HG02642 (cell line): ENCODE results near the gene HGS.

Source experiments
- ATAC-seq: cut with Tn5 transposase; IDR thresholded peaks from one replicate; pipeline ENCODE4 v1.9.1; 2021; ENCODE audit warnings: mild to moderate bottlenecking; ENCODE audit not compliant: unreplicated experiment, poor library complexity

Gene HGS

DNA sequence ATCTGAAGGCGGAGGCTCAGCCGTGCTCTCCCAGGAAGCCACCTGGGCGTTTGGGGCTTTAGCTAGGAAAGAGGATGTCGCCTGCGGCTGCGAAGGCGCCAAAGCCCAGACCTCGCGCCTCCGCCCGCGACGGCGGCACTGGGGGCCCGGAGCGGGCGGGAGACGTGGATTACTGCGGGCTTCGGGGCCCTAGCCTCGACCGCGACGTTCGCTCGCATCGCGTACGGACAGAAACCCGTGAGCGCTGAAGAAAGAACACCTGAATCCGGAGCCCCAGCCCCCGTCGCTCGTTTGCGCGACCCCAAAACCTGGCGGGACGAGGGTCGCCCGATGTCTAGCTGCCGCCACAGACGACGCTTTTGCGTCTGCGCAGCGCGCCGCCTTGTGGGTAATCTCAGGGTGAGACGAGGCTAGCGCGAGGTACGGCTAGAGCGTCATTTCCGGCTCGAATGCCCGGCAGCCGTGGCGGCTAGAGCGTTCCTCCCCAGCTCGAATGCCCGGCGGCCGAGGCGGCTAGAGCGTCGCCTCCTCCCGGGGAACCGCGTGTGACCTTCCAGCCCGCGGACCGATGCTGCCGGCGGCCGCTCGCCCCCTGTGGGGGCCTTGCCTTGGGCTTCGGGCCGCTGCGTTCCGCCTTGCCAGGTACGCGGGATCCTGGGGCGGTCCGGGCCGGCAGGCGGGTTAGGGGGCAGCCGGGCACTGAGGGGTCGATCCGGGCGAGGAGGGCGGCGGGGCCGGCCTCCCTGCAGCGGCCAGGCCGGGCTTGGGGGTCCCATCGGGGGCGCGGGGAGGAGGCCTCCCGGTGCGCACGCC, 19.3 kb downstream of the HGS start, which contains the start of gene MRPL12:
MRPL12 (plus strand) TSS at position 434 of the 813 bp plus-strand sequence; CDS start at position 569, 135 bp downstream.
- ATAC-seq, result peak; percentile 85

DNA sequence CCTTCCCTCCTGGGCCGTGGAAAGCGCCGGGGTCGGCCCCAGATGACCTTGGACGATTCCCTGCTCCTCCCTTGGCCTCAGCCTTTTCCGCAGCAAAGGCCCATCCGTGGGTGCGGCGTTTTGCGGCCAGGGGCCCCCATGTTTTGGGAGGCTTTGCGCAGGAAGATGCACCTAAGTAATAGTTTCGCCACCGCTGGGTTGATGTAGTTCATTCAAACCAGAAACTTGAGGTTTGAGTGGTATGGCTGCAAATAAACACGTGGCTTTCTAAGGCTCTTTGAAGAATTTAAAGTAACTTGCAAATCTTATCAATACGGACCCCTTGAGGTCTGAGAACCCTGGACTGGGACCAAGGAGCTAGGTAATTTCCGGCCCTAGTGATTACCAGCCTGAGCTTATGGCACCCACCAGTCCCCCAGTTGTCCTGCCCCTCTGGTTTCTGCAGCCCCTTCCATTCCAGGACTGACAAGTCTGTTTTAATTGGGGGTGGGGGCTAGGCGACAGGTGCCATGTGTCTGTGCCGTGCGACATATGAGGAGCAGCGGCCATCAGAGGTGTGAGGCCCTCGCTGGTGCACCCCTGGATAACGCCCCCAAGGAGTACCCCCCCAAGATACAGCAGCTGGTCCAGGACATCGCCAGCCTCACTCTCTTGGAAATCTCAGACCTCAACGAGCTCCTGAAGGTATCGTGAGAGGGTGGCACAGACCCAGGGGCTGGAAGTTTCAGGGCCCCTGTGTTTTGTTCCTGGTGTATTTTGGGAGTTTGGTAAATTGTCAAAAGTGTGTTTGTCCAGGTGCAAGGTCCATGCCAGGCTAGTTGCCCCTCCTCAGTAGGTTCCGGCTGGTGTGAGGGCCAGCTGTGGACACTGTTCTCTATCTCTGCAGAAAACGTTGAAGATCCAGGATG, 20.2 kb downstream of the HGS start:
- no peak for ATAC-seq

DNA sequence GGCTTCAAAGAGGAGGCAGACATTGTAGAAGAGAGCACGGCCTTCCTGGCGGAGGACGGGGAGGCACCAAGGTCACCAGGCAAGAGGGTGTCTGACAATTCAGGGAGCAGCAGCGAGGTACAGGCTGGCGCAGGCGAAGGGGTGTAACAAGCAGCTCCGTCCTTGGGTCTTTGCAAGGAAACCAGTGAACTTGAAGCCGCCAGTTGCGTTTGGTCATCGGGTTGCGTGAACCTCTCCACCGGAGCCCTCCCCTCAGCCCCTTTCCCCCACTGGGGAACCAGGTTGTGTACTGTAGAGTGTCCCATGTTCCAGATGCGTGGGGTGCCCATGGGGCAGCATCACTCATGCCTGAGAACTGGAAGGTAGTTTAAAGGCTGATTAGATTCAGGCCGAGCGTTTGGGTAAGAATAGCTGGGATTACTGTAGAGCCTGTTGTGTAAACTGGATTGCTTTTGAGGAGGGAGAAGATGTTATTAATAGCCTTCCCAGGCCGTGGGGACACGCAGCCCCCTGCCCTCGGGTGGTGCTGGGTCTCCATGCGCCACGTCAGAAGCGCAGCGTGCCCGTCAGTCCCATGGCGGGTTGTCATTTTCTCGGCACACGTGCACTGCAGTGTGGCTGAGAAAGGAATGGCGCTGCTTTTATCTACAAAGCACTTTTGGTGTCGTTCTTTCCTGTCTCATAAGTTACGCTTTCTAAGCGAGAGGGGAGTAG, 21.9 kb downstream of the HGS start:
- ATAC-seq, result no peak

DNA sequence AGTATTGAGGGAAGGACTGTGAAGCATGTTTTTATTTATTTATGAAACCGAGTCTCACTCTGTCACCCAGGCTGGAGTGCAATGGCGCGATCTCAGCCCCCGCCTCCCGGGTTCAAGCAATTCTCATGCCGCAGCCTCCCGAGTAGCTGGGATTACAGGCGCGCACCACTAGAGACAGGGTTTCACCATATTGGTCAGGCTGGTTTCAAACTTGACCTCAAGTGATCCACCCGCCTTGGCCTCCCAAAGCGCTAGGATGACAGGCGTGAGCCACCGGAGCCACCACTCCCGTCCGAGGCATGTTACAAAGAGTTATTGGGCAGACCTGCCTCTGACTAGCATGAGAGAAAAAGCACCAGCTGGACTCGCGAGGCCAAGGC, 22.4 kb downstream of the HGS start:
- ATAC-seq, result no peak

DNA sequence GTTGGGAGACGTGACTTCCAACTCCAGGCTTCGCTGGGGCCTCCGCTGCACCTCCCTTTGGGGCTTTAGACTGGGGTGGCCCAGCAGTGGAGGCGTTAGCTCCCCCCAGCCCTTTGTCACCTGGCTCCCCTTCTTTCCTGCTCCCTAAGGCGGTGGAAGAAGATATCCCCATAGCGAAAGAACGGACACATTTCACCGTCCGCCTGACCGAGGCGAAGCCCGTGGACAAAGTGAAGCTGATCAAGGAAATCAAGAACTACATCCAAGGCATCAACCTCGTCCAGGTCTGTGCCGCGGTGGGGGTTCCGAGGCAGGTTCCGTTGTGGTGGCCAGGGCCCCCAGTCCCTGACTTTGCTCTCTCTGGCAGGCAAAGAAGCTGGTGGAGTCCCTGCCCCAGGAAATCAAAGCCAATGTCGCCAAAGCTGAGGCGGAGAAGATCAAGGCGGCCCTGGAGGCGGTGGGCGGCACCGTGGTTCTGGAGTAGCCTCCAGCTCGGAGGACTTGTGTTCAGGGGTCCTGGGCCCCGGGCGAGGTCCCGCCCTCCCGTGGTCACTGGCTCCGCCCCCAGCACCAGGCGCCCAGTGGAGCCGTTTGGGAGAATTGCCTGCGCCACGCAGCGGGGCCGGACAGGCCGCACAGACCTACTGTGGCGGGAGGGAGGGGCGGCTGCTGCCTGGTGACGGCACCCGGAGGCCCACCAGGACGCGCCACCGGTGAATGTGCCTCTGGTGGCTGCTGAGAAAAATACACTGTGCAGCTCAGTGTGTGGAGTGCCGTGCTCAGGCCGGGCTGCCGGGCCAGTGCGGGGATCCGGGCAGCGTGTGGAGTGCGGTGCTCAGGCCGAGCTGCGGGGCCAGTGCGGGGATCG, 23.2 kb downstream of the HGS start:
- no peak for ATAC-seq

DNA sequence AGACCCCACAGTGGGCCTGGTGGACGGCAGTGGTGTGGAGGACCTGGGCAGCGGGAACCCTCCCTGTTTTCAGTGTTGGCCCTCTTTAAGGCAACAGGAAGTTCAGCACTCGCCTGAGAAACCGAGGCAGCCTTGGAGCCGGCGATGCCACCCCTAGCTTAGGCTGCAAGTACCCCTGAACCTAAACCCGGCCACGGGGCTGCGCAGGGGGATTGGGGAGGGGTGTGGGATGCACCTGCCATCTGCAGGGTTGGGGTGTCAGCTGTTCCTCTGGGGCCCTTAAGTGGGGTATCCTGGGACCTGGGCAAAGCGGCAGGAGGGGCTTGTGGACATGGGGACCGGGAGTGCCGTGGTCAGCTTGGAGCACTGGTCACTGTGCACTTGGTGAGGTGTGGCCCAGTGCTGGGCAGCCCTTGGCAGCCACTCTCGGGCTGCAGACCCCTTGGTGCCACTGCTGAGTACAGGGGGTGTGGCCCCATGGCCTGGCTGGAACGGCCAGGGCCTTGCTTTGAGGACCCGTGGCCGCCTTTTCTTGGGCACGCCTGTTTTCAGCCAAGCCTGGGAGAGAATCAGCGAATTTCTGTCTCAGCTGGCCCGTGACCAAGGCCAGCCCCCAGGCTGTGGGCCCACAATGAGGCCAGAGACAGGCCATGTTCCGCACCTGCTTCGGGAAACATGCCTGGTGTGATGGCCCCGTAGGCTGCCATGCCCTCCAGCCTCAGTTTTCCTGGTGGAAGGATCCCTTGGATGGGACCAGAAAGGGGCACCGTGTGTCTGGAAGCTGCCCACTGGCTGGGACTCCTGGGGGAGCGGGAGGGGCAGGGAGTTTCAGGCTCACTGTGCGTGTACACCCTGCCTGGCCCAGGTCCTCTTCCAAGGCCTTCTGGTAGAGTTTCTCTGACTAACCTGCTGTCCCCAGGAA, 24.2 kb downstream of the HGS start:
- ATAC-seq, result no peak

DNA sequence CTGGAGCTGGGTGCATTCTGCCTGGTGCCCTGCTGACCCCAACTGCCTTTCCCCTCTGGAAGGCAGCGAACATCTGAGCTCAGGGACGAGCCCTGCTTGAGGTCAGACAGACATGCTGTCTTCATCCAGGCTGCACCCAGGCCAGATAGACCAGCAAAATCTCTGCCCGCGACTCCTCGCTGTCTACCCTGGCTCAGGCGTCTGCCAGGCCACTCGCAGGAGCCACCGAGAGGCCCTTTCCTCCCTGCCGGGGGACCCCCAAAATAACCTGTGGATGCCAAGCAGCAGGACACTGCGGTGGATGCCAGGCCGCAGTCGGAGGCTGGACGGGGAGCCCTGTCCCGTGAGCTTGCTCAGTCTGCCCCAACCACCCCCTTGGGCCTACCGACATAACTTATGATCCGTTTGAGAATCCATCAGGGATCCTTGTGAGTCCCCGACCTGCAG, 25.0 kb downstream of the HGS start:
- ATAC-seq, result no peak

DNA sequence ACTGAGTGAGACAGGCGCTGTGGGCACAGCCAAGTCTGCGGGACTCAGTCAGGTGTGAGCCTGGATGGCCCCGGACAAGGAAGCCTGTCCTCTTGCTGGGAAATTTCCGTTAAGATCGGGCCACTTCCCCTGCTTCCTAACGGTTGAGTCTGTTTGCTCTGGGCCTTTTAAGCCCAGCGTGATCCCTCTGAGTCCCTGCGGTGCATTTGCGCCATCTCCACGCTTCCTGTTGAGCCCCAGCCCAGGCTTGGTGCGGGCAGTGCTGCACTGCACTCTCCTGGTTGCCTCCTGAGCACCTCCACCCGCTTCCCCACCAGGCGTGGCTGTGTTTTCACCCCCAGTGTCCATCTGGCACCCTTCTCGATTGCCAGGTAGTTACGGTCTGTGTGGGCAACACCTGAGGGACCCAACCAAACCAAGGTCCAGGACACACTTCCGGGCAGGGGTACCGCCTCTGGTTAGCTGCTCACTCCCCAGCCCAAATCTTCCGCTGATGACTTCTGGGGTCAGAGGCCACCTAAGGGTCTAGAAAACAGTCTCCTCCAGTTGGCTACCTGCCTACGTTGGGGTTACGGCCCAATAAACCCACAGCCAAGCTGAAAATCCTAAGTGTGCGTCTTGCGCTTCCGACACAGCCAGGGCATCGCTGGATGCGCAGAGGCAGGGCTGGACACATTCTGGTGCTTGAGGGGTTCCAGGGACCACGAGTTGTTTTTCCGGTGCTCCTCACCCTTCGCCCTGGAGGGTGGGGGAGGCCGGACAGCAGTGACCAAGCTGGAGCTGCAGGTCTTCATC, 26.9 kb downstream of the HGS start:
- ATAC-seq, result no peak

DNA sequence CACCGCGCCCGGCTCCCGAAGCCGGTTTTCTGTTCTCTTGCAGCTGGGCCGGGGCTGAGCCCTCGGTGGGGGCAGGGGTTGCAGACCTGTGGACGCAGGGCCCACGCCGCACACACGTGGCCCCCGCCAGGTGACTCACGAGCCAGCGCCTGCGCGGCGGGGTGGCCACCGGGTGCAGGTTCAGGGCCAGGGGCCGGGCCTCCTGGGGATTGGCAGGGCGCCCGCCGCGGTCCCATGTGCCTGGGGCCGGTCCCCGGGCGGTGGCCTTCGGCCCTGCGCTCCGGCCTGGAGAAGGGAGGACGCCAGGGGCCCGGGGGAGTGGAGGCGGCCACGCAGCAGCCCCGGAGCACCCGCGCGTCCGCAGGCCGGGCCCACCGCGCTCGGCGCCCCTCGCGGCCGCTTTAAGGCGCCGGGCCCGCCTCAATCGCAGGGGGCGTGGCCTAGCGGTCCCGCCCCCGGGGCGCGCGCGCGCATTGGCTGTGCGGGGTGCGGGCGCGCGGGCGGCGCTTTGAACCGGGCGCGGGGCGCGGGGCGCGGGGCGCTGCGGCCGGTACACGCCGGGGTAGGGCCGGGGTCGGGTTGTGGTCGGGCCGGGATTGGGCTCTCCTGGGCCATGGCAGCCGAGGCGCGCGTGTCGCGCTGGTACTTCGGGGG, 28.1 kb downstream of the HGS start, which contains the start of gene SLC25A10:
SLC25A10 (plus strand) TSS at position 471 of the 654 bp plus-strand sequence; CDS start at position 614, 143 bp downstream.
- ATAC-seq, result peak; percentile 71

DNA sequence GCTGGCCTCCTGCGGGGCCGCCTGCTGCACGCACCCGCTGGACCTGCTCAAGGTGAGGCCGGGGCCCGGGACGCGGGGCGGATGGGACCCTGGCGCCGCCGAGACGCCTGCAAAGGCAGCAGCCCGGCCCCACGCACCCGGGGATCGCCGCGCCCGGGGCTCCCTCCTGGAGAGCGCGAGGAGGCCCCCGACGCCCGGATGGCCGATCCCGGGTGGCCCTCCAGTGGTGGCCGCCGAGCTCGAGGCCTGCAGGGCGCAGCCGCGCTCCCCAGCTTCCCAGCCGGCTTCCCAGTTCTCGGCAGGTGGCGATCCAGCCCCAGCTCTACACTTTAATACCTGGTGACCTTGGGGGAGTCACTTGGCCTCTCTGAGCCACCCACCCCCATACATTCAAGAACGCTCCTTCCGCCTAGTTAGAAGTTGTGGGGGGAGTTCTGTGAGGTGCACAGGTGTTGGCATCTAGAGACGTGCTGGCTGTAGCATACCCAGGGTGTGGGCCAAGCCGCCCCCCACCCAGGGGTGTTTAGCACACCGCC, 28.7 kb downstream of the HGS start:
- ATAC-seq, result peak; percentile 5

DNA sequence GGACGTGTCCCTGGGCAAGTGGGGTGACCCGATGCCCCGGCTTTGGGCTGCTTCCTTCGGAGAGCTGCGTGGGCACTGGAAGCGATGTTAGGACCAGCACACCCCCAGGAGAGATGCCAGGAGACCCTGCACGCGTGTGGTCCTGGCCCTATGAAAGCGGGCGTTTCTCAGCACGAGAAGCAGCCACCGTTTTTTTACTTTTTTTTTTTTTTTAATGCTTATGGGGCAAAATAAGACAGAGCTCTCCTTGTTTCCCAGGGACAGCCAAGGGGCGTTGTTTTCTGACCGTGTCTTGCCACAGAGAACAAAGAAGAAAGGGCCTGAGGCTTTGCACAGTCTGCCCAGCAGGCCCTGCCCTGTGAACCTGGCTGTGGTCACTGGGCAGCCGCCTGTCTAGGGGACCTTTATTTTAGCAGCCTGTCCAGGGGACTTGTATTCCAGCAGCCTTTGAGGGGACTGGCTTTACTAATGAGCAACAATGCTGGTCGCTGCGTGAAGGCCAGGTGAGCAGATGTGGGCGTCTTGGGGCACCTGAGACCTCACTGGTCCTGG, 29.3 kb downstream of the HGS start:
- no peak for ATAC-seq

DNA sequence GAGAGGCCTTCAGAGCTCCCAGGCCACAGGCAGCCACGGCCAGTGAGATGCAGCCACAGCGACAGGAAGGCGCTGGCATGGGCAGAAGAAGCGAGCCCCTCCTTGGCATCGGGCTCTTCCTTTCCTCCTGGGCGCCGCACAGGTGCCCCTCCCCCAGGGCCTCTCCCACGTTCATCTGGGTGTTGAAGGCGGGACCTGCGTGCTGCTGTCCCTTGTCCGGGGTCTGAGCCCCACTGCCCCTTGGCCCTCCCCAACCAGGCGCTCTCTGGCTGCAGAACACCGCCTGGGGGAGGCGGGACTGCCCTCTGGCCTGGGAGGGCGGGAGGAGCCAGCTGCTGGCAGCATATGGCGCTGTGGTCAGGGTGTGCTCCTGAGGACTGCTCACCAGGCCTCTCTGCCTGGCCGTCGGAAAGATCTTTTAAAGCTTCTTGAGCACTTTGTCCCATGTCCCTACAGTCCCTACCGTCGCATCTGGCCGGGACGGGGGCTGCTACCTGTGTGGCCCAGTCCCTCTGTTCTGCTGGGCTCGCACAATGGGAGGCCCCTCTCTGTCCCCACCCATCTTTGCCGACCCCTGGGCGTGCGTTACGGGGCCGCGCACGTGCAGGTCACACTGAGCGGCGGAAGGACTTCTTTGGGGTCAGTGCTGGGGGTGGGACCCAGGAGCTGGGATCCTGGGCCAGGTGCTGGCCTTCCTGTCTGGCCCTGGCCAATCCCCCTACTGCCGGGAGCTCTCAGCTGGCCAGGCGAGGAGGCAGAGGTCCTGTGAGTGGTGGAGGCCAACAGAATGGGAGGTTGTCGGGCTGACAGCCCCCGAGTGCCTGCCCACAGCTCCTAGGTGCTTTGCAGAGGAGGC, 30.0 kb downstream of the HGS start:
- ATAC-seq, result no peak

DNA sequence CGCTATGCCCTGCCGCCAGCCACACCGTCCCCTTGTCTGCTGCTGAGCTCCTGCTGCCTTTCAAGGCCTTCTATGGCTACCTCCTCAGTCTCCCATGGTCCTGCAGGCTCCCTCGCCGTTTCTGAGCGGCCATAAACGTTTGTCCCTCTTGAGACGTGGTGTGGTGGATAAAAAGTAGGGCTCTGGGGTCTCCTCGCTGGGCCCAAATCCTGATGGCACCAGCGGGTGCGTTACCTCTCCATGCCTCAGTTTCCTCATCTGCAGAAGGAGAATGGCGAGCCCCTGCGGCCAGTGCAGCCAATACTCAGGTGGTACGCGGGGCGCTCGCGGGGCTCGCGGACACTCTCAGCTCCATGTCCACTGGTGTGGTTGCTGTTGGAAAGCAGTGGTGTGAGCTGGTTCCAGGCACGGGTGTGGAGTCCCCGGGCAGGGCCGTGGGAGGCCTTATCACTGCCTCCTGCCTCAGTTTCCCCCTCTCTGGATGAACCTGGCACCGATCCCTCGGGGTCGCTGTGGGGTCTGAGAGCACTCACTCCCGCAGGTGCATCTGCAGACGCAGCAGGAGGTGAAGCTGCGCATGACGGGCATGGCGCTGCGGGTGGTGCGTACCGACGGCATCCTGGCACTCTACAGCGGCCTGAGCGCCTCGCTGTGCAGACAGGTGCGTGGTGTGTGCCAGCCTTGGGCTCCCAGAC, 30.7 kb downstream of the HGS start:
- ATAC-seq, result no peak

DNA sequence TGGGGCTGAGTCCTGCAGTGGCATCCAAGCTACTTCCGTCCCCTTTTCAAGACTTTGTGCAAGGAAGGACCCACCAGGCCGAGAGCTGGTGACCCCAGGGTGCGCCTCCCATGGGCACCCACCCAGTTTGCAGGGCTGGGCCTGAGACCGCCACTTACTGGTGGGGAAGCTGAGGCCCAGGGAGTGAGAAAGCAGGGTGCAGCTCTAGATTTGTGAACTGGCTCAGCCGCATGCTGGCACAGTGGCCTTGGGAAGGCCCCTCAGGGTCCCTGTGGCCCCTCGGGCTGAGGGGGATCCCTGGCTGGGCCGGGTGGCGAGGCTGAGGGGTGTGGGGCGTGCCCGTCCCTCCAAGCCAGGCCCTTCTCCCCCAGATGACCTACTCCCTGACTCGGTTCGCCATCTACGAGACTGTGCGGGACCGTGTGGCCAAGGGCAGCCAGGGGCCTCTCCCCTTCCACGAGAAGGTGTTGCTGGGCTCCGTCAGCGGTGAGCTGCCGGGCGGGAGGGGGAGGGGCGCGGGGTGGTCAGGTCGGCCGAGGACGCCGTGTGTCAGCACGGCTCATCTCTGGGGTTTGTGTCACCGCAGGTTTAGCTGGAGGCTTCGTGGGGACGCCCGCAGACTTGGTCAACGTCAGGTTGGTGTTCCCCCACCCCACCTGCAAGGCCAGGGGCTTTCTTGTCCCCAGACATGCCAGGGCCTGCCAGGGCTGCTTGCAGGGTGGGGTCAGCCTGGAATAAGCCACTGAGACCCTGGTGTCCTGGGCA, 31.5 kb downstream of the HGS start:
- ATAC-seq, result no peak
